ENCODE measurements around the gene PERM1. TPM values are rescaled to one million over a fixed set of nuclear protein-coding genes. Genes with fewer than 3 reads are reported as not detected.

The PERM1 gene
- total RNA-seq, 1 experiment from 2014 or later: not detected

DNA sequence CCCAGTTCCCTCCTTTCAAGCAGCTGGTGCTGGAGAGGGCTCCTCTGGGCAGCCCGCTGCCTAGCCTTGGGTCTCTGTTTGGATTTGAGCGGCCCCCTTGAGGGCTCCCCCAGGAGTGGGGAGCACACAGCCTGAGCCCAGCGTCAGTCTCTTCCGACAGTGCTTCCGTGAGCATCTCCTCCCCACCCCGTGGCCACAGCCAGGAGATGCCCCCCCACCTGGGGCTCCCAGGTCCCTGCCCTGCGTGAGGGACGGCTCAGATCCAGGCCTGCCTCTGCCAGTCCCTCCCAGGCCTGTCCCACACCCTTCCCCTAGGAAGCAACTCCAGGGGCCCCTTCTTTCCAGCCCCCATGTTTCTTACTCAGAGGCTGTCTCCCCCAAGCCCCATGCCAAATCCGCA, 54.7 kb downstream of the PERM1 start:
- H3K27me3 Mint-ChIP-seq (ENCODE audit: low read depth): peaks cover 90% of the 10 kb centered on the region
- TF ChIP-seq, protein P1, sequence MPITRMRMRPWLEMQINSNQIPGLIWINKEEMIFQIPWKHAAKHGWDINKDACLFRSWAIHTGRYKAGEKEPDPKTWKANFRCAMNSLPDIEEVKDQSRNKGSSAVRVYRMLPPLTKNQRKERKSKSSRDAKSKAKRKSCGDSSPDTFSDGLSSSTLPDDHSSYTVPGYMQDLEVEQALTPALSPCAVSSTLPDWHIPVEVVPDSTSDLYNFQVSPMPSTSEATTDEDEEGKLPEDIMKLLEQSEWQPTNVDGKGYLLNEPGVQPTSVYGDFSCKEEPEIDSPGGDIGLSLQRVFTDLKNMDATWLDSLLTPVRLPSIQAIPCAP (CRISPR knock-in tag; IDR thresholded peaks at IDR 0.05): no peak
- TF ChIP-seq ATF1 (CRISPR knock-in tag; IDR thresholded peaks at IDR 0.05): no peak
- TF ChIP-seq TP53 (CRISPR knock-in tag; IDR thresholded peaks at IDR 0.05): no peak
- TF ChIP-seq, protein P2, sequence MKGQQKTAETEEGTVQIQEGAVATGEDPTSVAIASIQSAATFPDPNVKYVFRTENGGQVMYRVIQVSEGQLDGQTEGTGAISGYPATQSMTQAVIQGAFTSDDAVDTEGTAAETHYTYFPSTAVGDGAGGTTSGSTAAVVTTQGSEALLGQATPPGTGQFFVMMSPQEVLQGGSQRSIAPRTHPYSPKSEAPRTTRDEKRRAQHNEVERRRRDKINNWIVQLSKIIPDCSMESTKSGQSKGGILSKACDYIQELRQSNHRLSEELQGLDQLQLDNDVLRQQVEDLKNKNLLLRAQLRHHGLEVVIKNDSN (CRISPR knock-in tag; IDR thresholded peaks at IDR 0.05): no peak
- no peak for TF ChIP-seq GRHL2 (CRISPR knock-in tag; IDR thresholded peaks at IDR 0.05; ENCODE audit: insufficient replicate concordance, severe bottlenecking)
- TF ChIP-seq, protein P3, sequence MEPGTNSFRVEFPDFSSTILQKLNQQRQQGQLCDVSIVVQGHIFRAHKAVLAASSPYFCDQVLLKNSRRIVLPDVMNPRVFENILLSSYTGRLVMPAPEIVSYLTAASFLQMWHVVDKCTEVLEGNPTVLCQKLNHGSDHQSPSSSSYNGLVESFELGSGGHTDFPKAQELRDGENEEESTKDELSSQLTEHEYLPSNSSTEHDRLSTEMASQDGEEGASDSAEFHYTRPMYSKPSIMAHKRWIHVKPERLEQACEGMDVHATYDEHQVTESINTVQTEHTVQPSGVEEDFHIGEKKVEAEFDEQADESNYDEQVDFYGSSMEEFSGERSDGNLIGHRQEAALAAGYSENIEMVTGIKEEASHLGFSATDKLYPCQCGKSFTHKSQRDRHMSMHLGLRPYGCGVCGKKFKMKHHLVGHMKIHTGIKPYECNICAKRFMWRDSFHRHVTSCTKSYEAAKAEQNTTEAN (CRISPR knock-in tag; IDR thresholded peaks at IDR 0.05): no peak
- no peak for TF ChIP-seq ZNF138 (CRISPR knock-in tag; conservative IDR thresholded peaks at IDR 0.05)
- no peak for TF ChIP-seq FOXJ3 (CRISPR knock-in tag; IDR thresholded peaks at IDR 0.05; ENCODE audit: borderline replicate concordance)
- TF ChIP-seq, protein P4, sequence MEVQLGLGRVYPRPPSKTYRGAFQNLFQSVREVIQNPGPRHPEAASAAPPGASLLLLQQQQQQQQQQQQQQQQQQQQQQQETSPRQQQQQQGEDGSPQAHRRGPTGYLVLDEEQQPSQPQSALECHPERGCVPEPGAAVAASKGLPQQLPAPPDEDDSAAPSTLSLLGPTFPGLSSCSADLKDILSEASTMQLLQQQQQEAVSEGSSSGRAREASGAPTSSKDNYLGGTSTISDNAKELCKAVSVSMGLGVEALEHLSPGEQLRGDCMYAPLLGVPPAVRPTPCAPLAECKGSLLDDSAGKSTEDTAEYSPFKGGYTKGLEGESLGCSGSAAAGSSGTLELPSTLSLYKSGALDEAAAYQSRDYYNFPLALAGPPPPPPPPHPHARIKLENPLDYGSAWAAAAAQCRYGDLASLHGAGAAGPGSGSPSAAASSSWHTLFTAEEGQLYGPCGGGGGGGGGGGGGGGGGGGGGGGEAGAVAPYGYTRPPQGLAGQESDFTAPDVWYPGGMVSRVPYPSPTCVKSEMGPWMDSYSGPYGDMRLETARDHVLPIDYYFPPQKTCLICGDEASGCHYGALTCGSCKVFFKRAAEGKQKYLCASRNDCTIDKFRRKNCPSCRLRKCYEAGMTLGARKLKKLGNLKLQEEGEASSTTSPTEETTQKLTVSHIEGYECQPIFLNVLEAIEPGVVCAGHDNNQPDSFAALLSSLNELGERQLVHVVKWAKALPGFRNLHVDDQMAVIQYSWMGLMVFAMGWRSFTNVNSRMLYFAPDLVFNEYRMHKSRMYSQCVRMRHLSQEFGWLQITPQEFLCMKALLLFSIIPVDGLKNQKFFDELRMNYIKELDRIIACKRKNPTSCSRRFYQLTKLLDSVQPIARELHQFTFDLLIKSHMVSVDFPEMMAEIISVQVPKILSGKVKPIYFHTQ (CRISPR knock-in tag; IDR thresholded peaks at IDR 0.05): no peak
- TF ChIP-seq ESRRA (CRISPR knock-in tag; IDR thresholded peaks at IDR 0.05; ENCODE audit: borderline replicate concordance): no peak
- no peak for TF ChIP-seq RORB (CRISPR knock-in tag; IDR thresholded peaks at IDR 0.05)
- no peak for TF ChIP-seq NFYB (CRISPR knock-in tag; conservative IDR thresholded peaks at IDR 0.05; ENCODE audit: low read depth)
- no peak for TF ChIP-seq ZNF416 (CRISPR knock-in tag; IDR thresholded peaks at IDR 0.05)
- no peak for TF ChIP-seq JUN (CRISPR knock-in tag; IDR thresholded peaks at IDR 0.05)
- TF ChIP-seq, protein P5, sequence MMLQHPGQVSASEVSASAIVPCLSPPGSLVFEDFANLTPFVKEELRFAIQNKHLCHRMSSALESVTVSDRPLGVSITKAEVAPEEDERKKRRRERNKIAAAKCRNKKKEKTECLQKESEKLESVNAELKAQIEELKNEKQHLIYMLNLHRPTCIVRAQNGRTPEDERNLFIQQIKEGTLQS (CRISPR knock-in tag; conservative IDR thresholded peaks at IDR 0.05): no peak
- TF ChIP-seq SOX15 (CRISPR knock-in tag; IDR thresholded peaks at IDR 0.05): no peak
- TF ChIP-seq, protein P6, sequence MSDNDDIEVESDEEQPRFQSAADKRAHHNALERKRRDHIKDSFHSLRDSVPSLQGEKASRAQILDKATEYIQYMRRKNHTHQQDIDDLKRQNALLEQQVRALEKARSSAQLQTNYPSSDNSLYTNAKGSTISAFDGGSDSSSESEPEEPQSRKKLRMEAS (CRISPR knock-in tag; IDR thresholded peaks at IDR 0.05): no peak
- ATAC-seq (no peak), DNase-seq (ENCODE audit: low spot score) (no peak)
- H3K36me3 Mint-ChIP-seq: no peaks in the 10 kb centered on the region
- no peaks in the 10 kb centered on the region for H3K9me3 Mint-ChIP-seq
- H3K27ac Mint-ChIP-seq: no peak overlapping the region
- CTCF ChIA-PET: interaction anchor here (0.6 to 1.6 kb wide), 5 partner anchors 11 to 252 kb away, joined by 3 to 7 read pairs (median 4); no protein-coding TSS in a partner anchor
- H3K4me1 Mint-ChIP-seq: peaks cover 11% of the 10 kb centered on the region
- POLR2A ChIA-PET: interaction anchor here (1.6 kb wide), 1 partner anchor 15 kb away, joined by 3 read pairs; no protein-coding TSS in a partner anchor
- H3K4me3 Mint-ChIP-seq: no peak overlapping the region

DNA sequence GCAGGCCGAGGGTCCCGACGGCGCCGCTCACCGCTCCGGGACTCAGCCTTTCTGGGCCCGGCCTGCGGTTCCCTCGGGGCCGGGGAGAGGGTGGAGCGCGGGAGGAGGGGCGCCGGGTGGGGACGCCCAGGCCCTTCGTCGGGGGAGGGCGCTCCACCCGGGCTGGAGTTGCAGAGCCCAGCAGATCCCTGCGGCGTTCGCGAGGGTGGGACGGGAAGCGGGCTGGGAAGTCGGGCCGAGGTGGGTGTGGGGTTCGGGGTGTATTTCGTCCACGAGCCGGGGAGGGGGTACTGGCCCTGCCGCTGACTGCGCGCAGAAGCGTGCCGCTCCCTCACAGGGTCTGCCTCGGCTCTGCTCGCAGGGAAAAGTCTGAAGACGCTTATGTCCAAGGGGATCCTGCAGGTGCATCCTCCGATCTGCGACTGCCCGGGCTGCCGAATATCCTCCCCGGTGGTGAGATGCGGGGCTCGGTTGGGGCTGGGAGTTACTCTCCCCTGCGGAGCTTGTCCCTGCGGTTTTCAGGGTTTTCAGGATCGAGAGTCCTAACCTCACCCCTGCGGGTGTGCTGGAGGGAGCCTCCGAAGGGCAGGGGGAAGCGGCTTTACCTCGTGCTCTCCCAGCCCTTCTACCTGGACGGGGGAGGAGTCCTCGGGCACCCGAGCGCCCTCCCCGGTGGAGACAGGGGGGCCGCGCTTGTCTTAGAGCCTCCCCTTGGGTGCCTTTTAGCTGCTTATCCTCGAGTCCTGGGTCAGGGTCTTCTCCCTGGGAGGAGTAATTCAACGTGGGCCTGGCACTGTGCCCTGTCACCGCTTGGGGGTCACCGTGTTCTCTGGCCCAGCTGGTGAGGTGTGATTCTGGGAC, 56.1 kb downstream of the PERM1 start:
- H3K36me3 Mint-ChIP-seq: no peaks in the 10 kb centered on the region
- TF ChIP-seq, protein P2 (CRISPR knock-in tag; IDR thresholded peaks at IDR 0.05): 0 out of 2 replicates have a peak, but pooled peaks have one; percentile 21
- TF ChIP-seq, protein P5 (CRISPR knock-in tag; conservative IDR thresholded peaks at IDR 0.05): no peak
- no peak for TF ChIP-seq ZNF263 (CRISPR knock-in tag; IDR thresholded peaks at IDR 0.05; ENCODE audit: low read depth)
- CTCF ChIA-PET: interaction anchor here (1.0 to 1.6 kb wide), 5 partner anchors 15 to 138 kb away, joined by 3 to 7 read pairs (median 4); no protein-coding TSS in a partner anchor
- H3K27me3 Mint-ChIP-seq (ENCODE audit: low read depth): peaks cover 91% of the 10 kb centered on the region
- peaks cover 14% of the 10 kb centered on the region for H3K4me1 Mint-ChIP-seq
- no peak overlapping the region for H3K27ac Mint-ChIP-seq
- DNase-seq (ENCODE audit: low spot score) (no peak), ATAC-seq (0 out of 2 replicates have a peak, but pooled peaks have one; percentile 2)
- peak overlapping the region; percentile 57 for H3K4me3 Mint-ChIP-seq
- H3K9me3 Mint-ChIP-seq: no peaks in the 10 kb centered on the region
- POLR2A ChIA-PET: interaction anchor here (1.6 kb wide), 1 partner anchor 17 kb away, joined by 3 read pairs; no protein-coding TSS in a partner anchor

Data from WTC11 (cell line).